Measurements from ENCODE around the gene LMO3.

Gene LMO3

DNA sequence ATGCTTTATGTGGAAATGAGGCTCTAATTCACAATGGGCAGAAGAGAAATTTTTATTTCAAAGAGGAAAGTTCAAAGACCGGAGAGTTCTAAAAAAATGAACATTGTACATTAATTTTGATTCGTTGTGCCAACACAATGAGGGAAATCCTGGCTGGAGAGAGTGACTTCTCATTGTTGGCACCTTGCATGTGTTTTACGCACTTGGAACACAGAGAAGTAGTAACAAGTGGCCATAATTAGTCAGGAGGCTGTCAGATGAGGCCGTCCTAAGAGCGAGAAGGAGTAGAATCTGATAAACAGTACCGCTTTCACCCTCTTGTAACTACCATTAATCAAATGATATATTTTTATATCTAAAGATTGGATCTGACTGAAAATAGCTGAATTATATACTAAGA is 6.9 kb downstream of the LMO3 start:
- Histone ChIP-seq H3K9me3 (replicated peaks; ENCODE audit: low read length) (no peaks in the 10 kb centered on the region), H3K4me3 (ENCODE audit: low read length) (no peak overlapping the region), H3K27me3 (ENCODE audit: control insufficient read depth, insufficient read depth, low read length) (no peaks in the 10 kb centered on the region), H3K9ac (ENCODE audit: low read depth, low read length) (no peak overlapping the region), H3K4me1 (ENCODE audit: control insufficient read depth, insufficient read depth, low read length) (peaks cover 31% of the 10 kb centered on the region), H3K4me2 (ENCODE audit: low read length) (peak overlapping the region; percentile 40), H3K36me3 (ENCODE audit: insufficient read depth, low read length) (peaks cover 15% of the 10 kb centered on the region)

DNA sequence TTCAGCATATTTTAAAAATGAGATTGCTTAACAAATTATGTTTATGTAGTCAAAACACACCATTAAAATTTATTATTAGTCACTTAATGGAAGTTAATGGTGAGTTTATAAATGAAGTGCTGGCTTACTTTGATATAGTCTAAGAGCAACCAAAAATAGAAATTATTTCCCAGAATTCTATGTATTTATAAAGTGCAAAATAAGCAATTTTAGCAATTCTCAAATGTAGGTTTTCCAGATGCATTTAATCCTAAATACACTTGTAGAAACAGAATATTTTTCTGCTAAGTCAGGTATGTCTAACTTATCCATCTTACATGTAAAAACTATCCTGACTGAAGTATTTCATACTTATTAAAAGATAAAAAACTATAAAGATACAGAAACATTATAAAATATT is 11.2 kb downstream of the LMO3 start:
- H3K4me3 ChIP-seq (ENCODE audit: low read length): no peak overlapping the region
- H3K4me1 ChIP-seq (ENCODE audit: control insufficient read depth, insufficient read depth, low read length): peaks cover 19% of the 10 kb centered on the region
- H3K4me2 ChIP-seq (ENCODE audit: low read length): no peak overlapping the region
- peaks cover 11% of the 10 kb centered on the region for H3K36me3 ChIP-seq (ENCODE audit: insufficient read depth, low read length)
- no peaks in the 10 kb centered on the region for H3K27me3 ChIP-seq (ENCODE audit: control insufficient read depth, insufficient read depth, low read length)
- H3K9ac ChIP-seq (ENCODE audit: low read depth, low read length): no peak overlapping the region
- no peaks in the 10 kb centered on the region for H3K9me3 ChIP-seq (replicated peaks; ENCODE audit: low read length)

DNA sequence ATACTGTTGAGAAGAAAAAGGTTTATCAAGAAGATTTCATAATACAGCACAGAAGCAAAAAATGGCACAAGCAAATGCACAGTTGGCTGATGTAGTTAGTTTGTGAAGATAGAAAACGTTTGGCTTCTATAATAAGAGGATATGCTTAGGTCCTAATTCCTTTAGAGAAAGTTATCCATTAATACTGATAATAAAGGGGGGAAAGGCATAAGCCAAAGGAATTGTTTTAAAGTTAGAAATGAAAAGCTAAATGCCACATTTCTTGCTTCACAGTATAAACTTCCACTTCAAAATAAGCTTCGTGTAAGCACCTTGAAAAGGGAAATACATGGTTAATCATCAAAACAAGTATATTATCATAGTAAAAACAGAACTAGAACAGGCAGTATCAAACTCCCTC is 12.4 kb downstream of the LMO3 start:
- Histone ChIP-seq H3K4me1 (ENCODE audit: control insufficient read depth, insufficient read depth, low read length) (peaks cover 19% of the 10 kb centered on the region), H3K9ac (ENCODE audit: low read depth, low read length) (no peak overlapping the region), H3K36me3 (ENCODE audit: insufficient read depth, low read length) (peaks cover 7% of the 10 kb centered on the region), H3K4me2 (ENCODE audit: low read length) (no peak overlapping the region), H3K27me3 (ENCODE audit: control insufficient read depth, insufficient read depth, low read length) (no peaks in the 10 kb centered on the region), H3K4me3 (ENCODE audit: low read length) (no peak overlapping the region), H3K9me3 (replicated peaks; ENCODE audit: low read length) (no peaks in the 10 kb centered on the region)

DNA sequence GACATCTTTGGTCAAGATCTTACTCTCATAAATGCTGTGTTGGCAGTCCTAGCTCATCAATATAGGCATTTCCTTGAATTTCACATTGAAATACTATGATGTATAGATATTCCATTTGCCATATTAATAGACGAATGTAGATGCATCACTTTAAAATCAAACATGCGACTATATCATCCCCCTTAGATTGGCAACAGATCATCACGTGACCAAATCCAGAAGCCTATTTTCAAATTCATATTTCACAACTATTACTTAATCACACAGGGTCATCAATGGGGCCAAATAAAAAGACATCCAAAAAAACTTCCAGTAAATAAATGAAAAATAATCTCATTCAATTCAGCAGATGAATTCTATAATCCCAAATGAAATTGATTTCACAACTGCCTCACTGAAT is 15.3 kb downstream of the LMO3 start:
- Histone ChIP-seq H3K27me3 (ENCODE audit: control insufficient read depth, insufficient read depth, low read length) (no peaks in the 10 kb centered on the region), H3K4me1 (ENCODE audit: control insufficient read depth, insufficient read depth, low read length) (peaks cover 32% of the 10 kb centered on the region), H3K4me2 (ENCODE audit: low read length) (no peak overlapping the region), H3K36me3 (ENCODE audit: insufficient read depth, low read length) (no peaks in the 10 kb centered on the region), H3K9me3 (replicated peaks; ENCODE audit: low read length) (no peaks in the 10 kb centered on the region), H3K4me3 (ENCODE audit: low read length) (no peak overlapping the region), H3K9ac (ENCODE audit: low read depth, low read length) (no peak overlapping the region)

DNA sequence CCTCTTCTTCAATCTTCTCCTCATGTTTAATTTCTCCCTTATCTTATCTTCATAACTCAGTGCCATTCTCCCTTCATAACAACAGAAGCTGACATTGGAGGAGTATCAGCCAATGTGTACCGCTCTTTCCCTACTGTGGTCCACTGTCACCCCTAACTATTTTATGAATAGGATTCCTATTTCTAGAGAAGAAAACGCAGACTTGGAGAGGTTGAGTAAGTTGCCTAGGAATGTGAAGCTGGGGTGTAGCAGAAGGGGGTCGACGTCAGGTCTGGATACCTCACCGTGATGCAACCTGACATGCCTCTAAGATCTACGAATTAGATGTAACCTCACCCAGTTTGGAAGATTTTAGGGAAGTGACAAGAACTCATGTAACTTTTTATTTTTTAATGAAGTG is 17.1 kb downstream of the LMO3 start:
- no peak overlapping the region for H3K4me3 ChIP-seq (ENCODE audit: low read length)
- H3K4me2 ChIP-seq (ENCODE audit: low read length): no peak overlapping the region
- no peaks in the 10 kb centered on the region for H3K27me3 ChIP-seq (ENCODE audit: control insufficient read depth, insufficient read depth, low read length)
- H3K9ac ChIP-seq (ENCODE audit: low read depth, low read length): peak overlapping the region; percentile 89
- H3K36me3 ChIP-seq (ENCODE audit: insufficient read depth, low read length): no peaks in the 10 kb centered on the region
- no peaks in the 10 kb centered on the region for H3K9me3 ChIP-seq (replicated peaks; ENCODE audit: low read length)
- peaks cover 50% of the 10 kb centered on the region for H3K4me1 ChIP-seq (ENCODE audit: control insufficient read depth, insufficient read depth, low read length)

DNA sequence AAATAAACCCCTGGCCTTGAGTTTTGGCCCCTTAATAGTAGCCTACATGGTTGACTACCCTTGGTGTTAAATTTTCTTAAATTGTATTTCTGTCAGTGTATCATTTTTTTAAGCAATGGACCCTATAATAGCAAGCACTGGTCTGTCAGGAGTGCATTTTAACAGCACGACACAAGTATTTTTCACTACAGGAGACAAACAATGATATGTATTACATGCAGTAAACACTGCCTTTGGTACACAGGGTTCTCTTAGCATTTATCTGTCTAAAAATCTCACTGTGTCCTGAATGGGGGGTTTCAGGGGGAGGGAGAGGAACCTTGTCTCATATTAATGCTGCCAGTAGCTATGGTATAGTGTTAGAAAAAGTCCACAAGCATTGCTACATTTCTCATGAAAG is 18.4 kb downstream of the LMO3 start:
- no peaks in the 10 kb centered on the region for H3K27me3 ChIP-seq (ENCODE audit: control insufficient read depth, insufficient read depth, low read length)
- H3K9me3 ChIP-seq (replicated peaks; ENCODE audit: low read length): no peaks in the 10 kb centered on the region
- H3K4me3 ChIP-seq (ENCODE audit: low read length): peak overlapping the region; percentile 37
- peaks cover 60% of the 10 kb centered on the region for H3K4me1 ChIP-seq (ENCODE audit: control insufficient read depth, insufficient read depth, low read length)
- H3K4me2 ChIP-seq (ENCODE audit: low read length): peak overlapping the region; percentile 63
- H3K9ac ChIP-seq (ENCODE audit: low read depth, low read length): peak overlapping the region; percentile 89
- H3K36me3 ChIP-seq (ENCODE audit: insufficient read depth, low read length): no peaks in the 10 kb centered on the region

DNA sequence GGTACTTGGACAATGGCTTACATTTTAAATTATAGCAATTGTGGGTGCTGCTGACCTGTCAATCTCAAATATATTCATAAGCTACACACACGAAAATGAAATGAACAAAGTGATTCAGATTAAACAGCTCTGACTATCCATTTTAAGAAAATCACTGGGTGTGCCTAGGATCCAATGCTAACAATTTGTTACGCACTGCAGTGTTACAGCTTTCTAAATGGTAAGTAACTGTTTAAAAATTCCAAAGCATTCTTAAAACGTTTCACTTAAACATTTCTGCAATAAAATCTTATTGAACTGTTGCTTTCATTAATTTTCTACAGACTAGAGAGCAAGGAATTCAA is 18.9 kb downstream of the LMO3 start:
- Histone ChIP-seq H3K36me3 (ENCODE audit: insufficient read depth, low read length) (no peaks in the 10 kb centered on the region), H3K9me3 (replicated peaks; ENCODE audit: low read length) (no peaks in the 10 kb centered on the region), H3K27me3 (ENCODE audit: control insufficient read depth, insufficient read depth, low read length) (no peaks in the 10 kb centered on the region), H3K9ac (ENCODE audit: low read depth, low read length) (peak overlapping the region; percentile 89), H3K4me1 (ENCODE audit: control insufficient read depth, insufficient read depth, low read length) (peaks cover 60% of the 10 kb centered on the region), H3K4me3 (ENCODE audit: low read length) (peak overlapping the region; percentile 37), H3K4me2 (ENCODE audit: low read length) (peak overlapping the region; percentile 63)

DNA sequence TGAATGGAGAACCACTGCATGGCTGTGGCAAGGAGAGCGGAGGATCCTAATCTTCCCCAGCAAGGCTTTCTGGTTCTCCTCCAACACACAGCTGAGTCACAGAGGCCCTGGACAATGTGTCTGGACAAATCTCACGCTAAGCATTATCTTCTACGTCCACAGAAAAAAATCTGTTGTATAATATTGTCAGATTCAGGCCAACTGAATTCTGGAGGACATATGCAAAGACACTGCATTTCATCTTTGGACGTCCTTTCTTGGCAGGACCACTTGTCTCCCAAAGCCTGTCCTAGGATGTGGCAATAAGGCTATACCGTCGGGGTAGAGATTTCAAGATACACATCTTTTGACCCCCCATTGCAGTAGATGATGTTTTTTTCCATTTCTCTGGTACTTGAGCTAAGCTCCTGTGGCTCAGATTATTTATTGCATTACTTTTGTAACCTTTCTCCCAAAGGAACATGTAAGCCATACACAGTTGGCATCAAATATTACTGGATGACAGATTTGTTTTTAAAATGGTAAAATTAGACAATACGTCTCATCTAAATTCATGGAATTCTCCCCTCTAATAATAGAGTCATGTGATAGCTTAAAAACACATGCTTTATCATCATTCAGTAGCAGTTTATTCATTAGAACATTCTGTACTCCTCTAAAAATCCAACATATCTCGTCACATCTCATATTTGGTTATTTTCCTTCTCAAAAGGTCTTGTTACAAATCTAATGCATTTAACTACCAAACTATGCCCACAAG is 19.4 kb downstream of the LMO3 start:
- no peaks in the 10 kb centered on the region for H3K27me3 ChIP-seq (ENCODE audit: control insufficient read depth, insufficient read depth, low read length)
- no peaks in the 10 kb centered on the region for H3K9me3 ChIP-seq (replicated peaks; ENCODE audit: low read length)
- H3K4me3 ChIP-seq (ENCODE audit: low read length): peak overlapping the region; percentile 18
- H3K4me1 ChIP-seq (ENCODE audit: control insufficient read depth, insufficient read depth, low read length): peaks cover 60% of the 10 kb centered on the region
- H3K9ac ChIP-seq (ENCODE audit: low read depth, low read length): peak overlapping the region; percentile 89
- H3K36me3 ChIP-seq (ENCODE audit: insufficient read depth, low read length): no peaks in the 10 kb centered on the region
- peak overlapping the region; percentile 63 for H3K4me2 ChIP-seq (ENCODE audit: low read length)

DNA sequence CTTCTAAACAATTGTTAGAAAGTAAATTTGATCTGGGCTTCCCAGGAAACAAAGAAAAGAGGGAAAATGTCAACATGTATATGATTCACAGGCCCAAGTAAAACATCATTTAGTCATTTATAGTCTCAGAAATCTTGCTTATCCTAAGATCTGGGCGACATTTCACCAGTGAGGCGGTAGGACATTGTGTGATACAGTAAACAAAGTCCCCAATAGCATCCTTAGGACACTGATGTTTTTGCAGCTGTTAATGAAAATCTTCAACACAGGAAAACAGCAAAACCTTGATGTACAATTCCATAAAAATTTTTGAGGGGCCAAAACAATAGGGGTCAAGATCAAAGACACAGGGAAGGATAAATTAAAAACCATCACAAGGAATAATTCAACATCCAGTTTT is 20.2 kb downstream of the LMO3 start:
- no peaks in the 10 kb centered on the region for H3K36me3 ChIP-seq (ENCODE audit: insufficient read depth, low read length)
- H3K4me2 ChIP-seq (ENCODE audit: low read length): peak overlapping the region; percentile 63
- H3K4me1 ChIP-seq (ENCODE audit: control insufficient read depth, insufficient read depth, low read length): peaks cover 60% of the 10 kb centered on the region
- H3K27me3 ChIP-seq (ENCODE audit: control insufficient read depth, insufficient read depth, low read length): no peaks in the 10 kb centered on the region
- peak overlapping the region; percentile 73 for H3K9ac ChIP-seq (ENCODE audit: low read depth, low read length)
- peak overlapping the region; percentile 8 for H3K4me3 ChIP-seq (ENCODE audit: low read length)
- H3K9me3 ChIP-seq (replicated peaks; ENCODE audit: low read length): no peaks in the 10 kb centered on the region

DNA sequence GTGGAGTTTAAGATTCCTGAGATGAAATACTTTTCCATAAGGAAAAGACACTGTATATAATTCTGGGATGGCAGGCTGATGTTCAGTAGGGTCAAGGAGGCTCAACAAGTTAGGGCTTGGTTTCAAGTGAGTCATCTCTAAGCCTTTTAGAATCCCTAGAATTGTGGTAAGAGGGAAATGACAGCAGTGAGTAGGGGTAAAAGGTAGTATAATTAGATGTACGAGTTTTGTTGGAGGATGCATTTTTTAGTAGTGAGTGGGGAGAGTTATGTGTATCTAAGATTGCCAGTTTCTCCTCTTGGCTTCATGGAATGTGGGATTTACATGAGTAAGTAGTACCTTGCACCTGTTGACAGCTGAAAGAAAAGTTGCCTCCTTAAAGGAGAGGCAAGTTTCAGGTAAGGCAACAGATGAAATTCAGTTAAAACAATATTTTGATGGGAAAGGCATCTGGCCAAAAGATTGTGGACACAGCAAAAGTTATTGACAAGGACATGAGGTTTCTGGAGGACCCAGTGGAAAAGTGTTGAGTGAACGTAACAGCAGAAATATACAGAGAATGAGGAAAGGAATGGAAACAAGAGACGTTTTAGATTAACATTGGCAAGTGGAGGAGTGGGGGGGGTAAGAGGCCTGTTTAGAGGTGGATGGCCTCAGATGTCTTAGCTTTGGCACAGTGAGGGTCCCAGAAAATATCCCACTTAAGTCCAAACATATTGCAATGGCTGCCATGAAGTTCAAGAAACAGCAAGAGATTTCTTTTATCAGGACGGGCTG is 21.8 kb downstream of the LMO3 start:
- no peaks in the 10 kb centered on the region for H3K27me3 ChIP-seq (ENCODE audit: control insufficient read depth, insufficient read depth, low read length)
- H3K4me3 ChIP-seq (ENCODE audit: low read length): peak overlapping the region; percentile 4
- H3K9ac ChIP-seq (ENCODE audit: low read depth, low read length): peak overlapping the region; percentile 73
- no peaks in the 10 kb centered on the region for H3K9me3 ChIP-seq (replicated peaks; ENCODE audit: low read length)
- no peaks in the 10 kb centered on the region for H3K36me3 ChIP-seq (ENCODE audit: insufficient read depth, low read length)
- H3K4me1 ChIP-seq (ENCODE audit: control insufficient read depth, insufficient read depth, low read length): peaks cover 64% of the 10 kb centered on the region
- H3K4me2 ChIP-seq (ENCODE audit: low read length): peak overlapping the region; percentile 32

DNA sequence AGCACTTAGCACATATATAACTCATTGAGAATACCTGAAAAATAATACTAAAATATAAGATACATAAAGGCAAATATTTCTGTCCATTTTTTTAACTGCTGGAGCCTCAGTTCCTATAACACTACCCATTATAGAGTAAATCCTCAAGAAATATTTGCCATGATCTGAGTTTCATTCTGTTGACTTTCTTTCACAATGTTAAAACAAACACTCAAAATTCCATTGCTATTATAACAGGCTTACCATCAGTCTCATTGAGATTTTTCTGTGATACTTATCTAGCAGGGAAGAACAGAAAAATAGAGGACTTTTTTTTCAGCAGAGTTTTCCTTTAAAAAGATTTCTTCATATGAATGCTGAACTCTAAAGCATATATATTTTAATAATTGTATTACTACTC is 24.5 kb downstream of the LMO3 start:
- Histone ChIP-seq H3K9ac (ENCODE audit: low read depth, low read length) (no peak overlapping the region), H3K9me3 (replicated peaks; ENCODE audit: low read length) (no peaks in the 10 kb centered on the region), H3K36me3 (ENCODE audit: insufficient read depth, low read length) (no peaks in the 10 kb centered on the region), H3K27me3 (ENCODE audit: control insufficient read depth, insufficient read depth, low read length) (no peaks in the 10 kb centered on the region), H3K4me3 (ENCODE audit: low read length) (no peak overlapping the region), H3K4me1 (ENCODE audit: control insufficient read depth, insufficient read depth, low read length) (peaks cover 42% of the 10 kb centered on the region), H3K4me2 (ENCODE audit: low read length) (no peak overlapping the region)

DNA sequence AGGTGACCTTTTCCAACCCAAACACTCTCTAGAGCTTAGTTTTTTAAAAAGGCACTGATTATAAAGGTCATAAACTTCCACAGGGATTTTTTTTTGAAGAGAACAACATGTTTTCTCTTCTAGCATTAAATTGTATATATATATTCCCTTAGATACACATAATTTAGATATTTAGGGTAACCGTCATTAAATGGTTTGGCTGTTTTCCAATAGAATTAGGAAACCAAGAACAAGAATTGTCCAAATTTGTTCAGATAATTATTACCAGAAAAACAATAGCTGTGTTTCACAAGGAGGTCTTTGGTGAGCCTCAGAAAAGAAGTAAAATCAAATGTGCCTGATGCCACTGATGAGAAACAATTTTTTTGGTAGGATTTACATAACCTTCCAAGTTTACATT is 26.9 kb downstream of the LMO3 start:
- Histone ChIP-seq H3K4me1 (ENCODE audit: control insufficient read depth, insufficient read depth, low read length) (peaks cover 18% of the 10 kb centered on the region), H3K4me2 (ENCODE audit: low read length) (no peak overlapping the region), H3K9ac (ENCODE audit: low read depth, low read length) (no peak overlapping the region), H3K27me3 (ENCODE audit: control insufficient read depth, insufficient read depth, low read length) (no peaks in the 10 kb centered on the region), H3K4me3 (ENCODE audit: low read length) (no peak overlapping the region), H3K9me3 (replicated peaks; ENCODE audit: low read length) (no peaks in the 10 kb centered on the region), H3K36me3 (ENCODE audit: insufficient read depth, low read length) (peaks cover 3% of the 10 kb centered on the region)
